ENCODE results near the gene ADGRL2. TPM values are rescaled to one million over a fixed set of nuclear protein-coding genes. Genes with fewer than 3 reads are reported as not detected.
A peak's percentile ranks its signal among the peaks of the same experiment; 100 is the strongest.

ADGRL2 gene
- polyA plus RNA-seq, 5 donors: 177 to 306 (median 263) TPM

- DNase-seq: no peak
Observed at GRCh38 chr1:81978945-81979344, 178.2 kb downstream of the ADGRL2 start.

- no peak for DNase-seq
Observed at GRCh38 chr1:81982523-81982922, 181.8 kb downstream of the ADGRL2 start.

GRCh38 chr1:81989524-81989923, 188.8 kb downstream of the ADGRL2 start:
- no peak for DNase-seq

- no peak for DNase-seq
Observed at GRCh38 chr1:81990241-81990640, 189.5 kb downstream of the ADGRL2 start.

GRCh38 chr1:81998165-81998564, 197.4 kb downstream of the ADGRL2 start:
- no peak for DNase-seq

GRCh38 chr1:81999364-81999763, 198.6 kb downstream of the ADGRL2 start:
- no peak for DNase-seq

- DNase-seq: no peak
Observed at GRCh38 chr1:82000221-82000620, 199.5 kb downstream of the ADGRL2 start.

- no peak for DNase-seq
Observed at GRCh38 chr1:82001345-82001744, 200.6 kb downstream of the ADGRL2 start.

- DNase-seq: no peak
Observed at GRCh38 chr1:82007804-82008203, 207.1 kb downstream of the ADGRL2 start.

- no peak for DNase-seq
Observed at GRCh38 chr1:82013702-82014101, 213.0 kb downstream of the ADGRL2 start.

- DNase-seq: no peak
Observed at GRCh38 chr1:82015444-82015843, 214.7 kb downstream of the ADGRL2 start.

- no peak for DNase-seq
Observed at GRCh38 chr1:82018319-82018718, 217.6 kb downstream of the ADGRL2 start.

GRCh38 chr1:82019508-82019907, 218.8 kb downstream of the ADGRL2 start:
- DNase-seq: peak in 1 of 2 donors; percentile 20

- no peak for DNase-seq
Observed at GRCh38 chr1:82030830-82031229, 230.1 kb downstream of the ADGRL2 start.

- DNase-seq: no peak
Observed at GRCh38 chr1:82032068-82032467, 231.3 kb downstream of the ADGRL2 start.

- no peak for DNase-seq
Observed at GRCh38 chr1:82034812-82035211, 234.1 kb downstream of the ADGRL2 start.
